ENCODE measurements around the gene ENGASE.

DNA sequence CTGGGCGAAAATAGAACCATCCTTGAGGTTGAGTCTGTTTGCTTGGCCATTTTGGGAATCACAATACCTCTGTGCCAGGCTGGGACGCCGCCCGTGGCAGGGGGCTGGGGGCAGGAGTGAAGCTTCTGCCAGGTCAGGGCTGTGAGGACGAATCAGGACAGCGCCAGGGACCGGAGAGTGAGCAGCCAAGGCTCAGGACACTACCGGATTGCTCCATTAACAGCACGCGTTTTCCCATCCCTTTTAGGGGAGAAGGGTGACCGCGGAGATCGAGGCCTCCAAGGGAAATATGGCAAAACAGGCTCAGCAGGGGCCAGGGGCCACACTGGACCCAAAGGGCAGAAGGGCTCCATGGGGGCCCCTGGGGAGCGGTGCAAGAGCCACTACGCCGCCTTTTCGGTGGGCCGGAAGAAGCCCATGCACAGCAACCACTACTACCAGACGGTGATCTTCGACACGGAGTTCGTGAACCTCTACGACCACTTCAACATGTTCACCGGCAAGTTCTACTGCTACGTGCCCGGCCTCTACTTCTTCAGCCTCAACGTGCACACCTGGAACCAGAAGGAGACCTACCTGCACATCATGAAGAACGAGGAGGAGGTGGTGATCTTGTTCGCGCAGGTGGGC is 27.2 kb upstream of the ENGASE start:
- TF ChIP-seq, protein P1, sequence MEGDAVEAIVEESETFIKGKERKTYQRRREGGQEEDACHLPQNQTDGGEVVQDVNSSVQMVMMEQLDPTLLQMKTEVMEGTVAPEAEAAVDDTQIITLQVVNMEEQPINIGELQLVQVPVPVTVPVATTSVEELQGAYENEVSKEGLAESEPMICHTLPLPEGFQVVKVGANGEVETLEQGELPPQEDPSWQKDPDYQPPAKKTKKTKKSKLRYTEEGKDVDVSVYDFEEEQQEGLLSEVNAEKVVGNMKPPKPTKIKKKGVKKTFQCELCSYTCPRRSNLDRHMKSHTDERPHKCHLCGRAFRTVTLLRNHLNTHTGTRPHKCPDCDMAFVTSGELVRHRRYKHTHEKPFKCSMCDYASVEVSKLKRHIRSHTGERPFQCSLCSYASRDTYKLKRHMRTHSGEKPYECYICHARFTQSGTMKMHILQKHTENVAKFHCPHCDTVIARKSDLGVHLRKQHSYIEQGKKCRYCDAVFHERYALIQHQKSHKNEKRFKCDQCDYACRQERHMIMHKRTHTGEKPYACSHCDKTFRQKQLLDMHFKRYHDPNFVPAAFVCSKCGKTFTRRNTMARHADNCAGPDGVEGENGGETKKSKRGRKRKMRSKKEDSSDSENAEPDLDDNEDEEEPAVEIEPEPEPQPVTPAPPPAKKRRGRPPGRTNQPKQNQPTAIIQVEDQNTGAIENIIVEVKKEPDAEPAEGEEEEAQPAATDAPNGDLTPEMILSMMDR (IDR thresholded peaks at IDR 0.05) = no peak
- no peak for TF ChIP-seq EZH2 (IDR thresholded peaks at IDR 0.05)
- TF ChIP-seq EZH2phosphoT487 (IDR thresholded peaks at IDR 0.05) = no peak

Data from neural progenitor cell (in vitro differentiated cells).